ENCODE measurements around the gene TNFAIP8L1. TPM values are rescaled to one million over a fixed set of nuclear protein-coding genes. Genes with fewer than 3 reads are reported as not detected.

Gene TNFAIP8L1
- polyA plus RNA-seq, 1 experiment = 4.8 TPM

- peak overlapping the region; percentile 53 for H3K4me3 ChIP-seq (ENCODE audit: low read depth, low read length)
- H3K36me3 ChIP-seq (ENCODE audit: control insufficient read depth, insufficient read depth, low read length) = no peaks in the 10 kb centered on the region
- POLR2A ChIA-PET = no interaction called here
- H3K27me3 ChIP-seq (ENCODE audit: control insufficient read depth, insufficient read depth, low read length) = no peaks in the 10 kb centered on the region
- CTCF ChIA-PET = interaction anchor here (0.5 to 2.9 kb wide), 32 partner anchors 8 to 362 kb away, joined by 3 to 119 read pairs (median 6); partner anchors contain the start of gene SEMA6B
- no peak for TF ChIP-seq CTCF (IDR thresholded peaks at IDR 0.05; ENCODE audit: insufficient read depth, low read depth, low read length)
- DNase-seq (ENCODE audit: low read depth) = no peak
Measured at GRCh38 chr19:4635754-4636116, 3.6 kb upstream of the TNFAIP8L1 start.

- no peaks in the 10 kb centered on the region for H3K27me3 ChIP-seq (ENCODE audit: control insufficient read depth, insufficient read depth, low read length)
- H3K4me3 ChIP-seq (ENCODE audit: low read depth, low read length) = peak overlapping the region; percentile 53
- no peak for DNase-seq (ENCODE audit: low read depth)
- CTCF ChIA-PET = interaction anchor here (0.5 to 2.9 kb wide), 39 partner anchors 9 to 362 kb away, joined by 3 to 119 read pairs (median 5); partner anchors contain the start of genes DPP9 and SEMA6B
- TF ChIP-seq CTCF (IDR thresholded peaks at IDR 0.05; ENCODE audit: insufficient read depth, low read depth, low read length) = peak; percentile 82
- POLR2A ChIA-PET = no interaction called here
- H3K36me3 ChIP-seq (ENCODE audit: control insufficient read depth, insufficient read depth, low read length) = no peaks in the 10 kb centered on the region
Measured at GRCh38 chr19:4636151-4636717, 3.1 kb upstream of the TNFAIP8L1 start.

GRCh38 chr19:4636761-4637160 lies 2.6 kb upstream of the TNFAIP8L1 start:
- no peaks in the 10 kb centered on the region for H3K36me3 ChIP-seq (ENCODE audit: control insufficient read depth, insufficient read depth, low read length)
- no peaks in the 10 kb centered on the region for H3K27me3 ChIP-seq (ENCODE audit: control insufficient read depth, insufficient read depth, low read length)
- POLR2A ChIA-PET = no interaction called here
- TF ChIP-seq CTCF (IDR thresholded peaks at IDR 0.05; ENCODE audit: insufficient read depth, low read depth, low read length) = no peak
- no peak for DNase-seq (ENCODE audit: low read depth)
- CTCF ChIA-PET = interaction anchor here (0.7 to 2.9 kb wide), 33 partner anchors 9 to 294 kb away, joined by 3 to 119 read pairs (median 5); partner anchors contain the start of genes DPP9 and SEMA6B
- no peak overlapping the region for H3K4me3 ChIP-seq (ENCODE audit: low read depth, low read length)

- no peaks in the 10 kb centered on the region for H3K27me3 ChIP-seq (ENCODE audit: control insufficient read depth, insufficient read depth, low read length)
- DNase-seq (ENCODE audit: low read depth) = no peak
- no peak overlapping the region for H3K4me3 ChIP-seq (ENCODE audit: low read depth, low read length)
- ChIA-PET CTCF (interaction anchor here (2.8 to 2.9 kb wide), 2 partner anchors 62 to 68 kb away, joined by 67 to 119 read pairs; no protein-coding TSS in a partner anchor), POLR2A (no interaction called here)
- TF ChIP-seq CTCF (IDR thresholded peaks at IDR 0.05; ENCODE audit: insufficient read depth, low read depth, low read length) = no peak
- no peaks in the 10 kb centered on the region for H3K36me3 ChIP-seq (ENCODE audit: control insufficient read depth, insufficient read depth, low read length)
Measured at GRCh38 chr19:4638317-4638716, 999 bp upstream of the TNFAIP8L1 start.

GRCh38 chr19:4639531-4640246 lies 373 bp downstream of the TNFAIP8L1 start:
- no peak for TF ChIP-seq CTCF (IDR thresholded peaks at IDR 0.05; ENCODE audit: insufficient read depth, low read depth, low read length)
- Histone ChIP-seq H3K36me3 (ENCODE audit: control insufficient read depth, insufficient read depth, low read length) (no peaks in the 10 kb centered on the region), H3K4me3 (ENCODE audit: low read depth, low read length) (peak overlapping the region; percentile 72), H3K27me3 (ENCODE audit: control insufficient read depth, insufficient read depth, low read length) (no peaks in the 10 kb centered on the region)
- CTCF ChIA-PET = interaction anchor here (1.7 kb wide), 1 partner anchor 63 kb away, joined by 5 read pairs; no protein-coding TSS in a partner anchor
- DNase-seq (ENCODE audit: low read depth) = no peak
- POLR2A ChIA-PET = no interaction called here
